Lower leg skin (tissue), 3 donors: ENCODE measurements around the gene KLC4.

ENCODE experiments used
- POLR2A ChIP-seq, 2 donors: fragments of 450-650 bp; IDR thresholded peaks; one replicate each; pipeline ENCODE4 v1.6.1; 2016 to 2017; ENCODE audit warnings: antibody characterized with exemption in 2 of 2, mild to moderate bottlenecking in 1 of 2, moderate library complexity in 1 of 2
- TF ChIP-seq, protein P1 (sequence below), 3 donors: fragments of 450-650 bp; IDR thresholded peaks; one replicate each; pipeline ENCODE4 v1.5.1; 2016; ENCODE audit warnings: antibody characterized with exemption in 3 of 3, mild to moderate bottlenecking in 3 of 3, moderate library complexity in 2 of 3

DNA sequence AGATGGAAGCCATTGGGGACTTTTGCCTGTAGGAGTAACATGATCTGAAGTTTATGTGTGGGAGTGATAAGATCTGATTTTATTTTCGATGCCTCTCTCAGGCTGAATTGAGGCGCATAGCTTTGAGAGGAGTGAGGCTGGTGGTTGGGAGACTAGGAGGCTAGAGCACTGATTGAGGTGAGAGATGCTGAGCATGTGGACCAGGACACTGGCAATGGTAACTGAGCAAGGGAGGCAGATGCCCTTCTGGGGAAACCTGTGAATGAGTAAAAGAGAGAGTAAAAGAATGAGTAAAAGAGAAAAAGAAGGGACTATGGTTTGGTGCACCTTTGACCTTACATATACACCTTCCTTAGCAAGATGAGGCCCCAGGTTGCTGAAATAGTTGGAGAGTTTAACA is 35.0 kb upstream of the KLC4 start:
- no peak for TF ChIP-seq POLR2A (IDR thresholded peaks at IDR 0.05)
- TF ChIP-seq, protein P1, sequence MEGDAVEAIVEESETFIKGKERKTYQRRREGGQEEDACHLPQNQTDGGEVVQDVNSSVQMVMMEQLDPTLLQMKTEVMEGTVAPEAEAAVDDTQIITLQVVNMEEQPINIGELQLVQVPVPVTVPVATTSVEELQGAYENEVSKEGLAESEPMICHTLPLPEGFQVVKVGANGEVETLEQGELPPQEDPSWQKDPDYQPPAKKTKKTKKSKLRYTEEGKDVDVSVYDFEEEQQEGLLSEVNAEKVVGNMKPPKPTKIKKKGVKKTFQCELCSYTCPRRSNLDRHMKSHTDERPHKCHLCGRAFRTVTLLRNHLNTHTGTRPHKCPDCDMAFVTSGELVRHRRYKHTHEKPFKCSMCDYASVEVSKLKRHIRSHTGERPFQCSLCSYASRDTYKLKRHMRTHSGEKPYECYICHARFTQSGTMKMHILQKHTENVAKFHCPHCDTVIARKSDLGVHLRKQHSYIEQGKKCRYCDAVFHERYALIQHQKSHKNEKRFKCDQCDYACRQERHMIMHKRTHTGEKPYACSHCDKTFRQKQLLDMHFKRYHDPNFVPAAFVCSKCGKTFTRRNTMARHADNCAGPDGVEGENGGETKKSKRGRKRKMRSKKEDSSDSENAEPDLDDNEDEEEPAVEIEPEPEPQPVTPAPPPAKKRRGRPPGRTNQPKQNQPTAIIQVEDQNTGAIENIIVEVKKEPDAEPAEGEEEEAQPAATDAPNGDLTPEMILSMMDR (IDR thresholded peaks at IDR 0.05): no peak
